ENCODE data around the gene WFIKKN1. TPM values are rescaled to one million over a fixed set of nuclear protein-coding genes. Genes with fewer than 3 reads are reported as not detected.

WFIKKN1 gene
- total and polyA plus RNA-seq, 2 of the 13 experiments (the other 11 are each of a cell fraction or from before 2014, with no cell fraction given), result 1.7 to 4.9 TPM

DNA sequence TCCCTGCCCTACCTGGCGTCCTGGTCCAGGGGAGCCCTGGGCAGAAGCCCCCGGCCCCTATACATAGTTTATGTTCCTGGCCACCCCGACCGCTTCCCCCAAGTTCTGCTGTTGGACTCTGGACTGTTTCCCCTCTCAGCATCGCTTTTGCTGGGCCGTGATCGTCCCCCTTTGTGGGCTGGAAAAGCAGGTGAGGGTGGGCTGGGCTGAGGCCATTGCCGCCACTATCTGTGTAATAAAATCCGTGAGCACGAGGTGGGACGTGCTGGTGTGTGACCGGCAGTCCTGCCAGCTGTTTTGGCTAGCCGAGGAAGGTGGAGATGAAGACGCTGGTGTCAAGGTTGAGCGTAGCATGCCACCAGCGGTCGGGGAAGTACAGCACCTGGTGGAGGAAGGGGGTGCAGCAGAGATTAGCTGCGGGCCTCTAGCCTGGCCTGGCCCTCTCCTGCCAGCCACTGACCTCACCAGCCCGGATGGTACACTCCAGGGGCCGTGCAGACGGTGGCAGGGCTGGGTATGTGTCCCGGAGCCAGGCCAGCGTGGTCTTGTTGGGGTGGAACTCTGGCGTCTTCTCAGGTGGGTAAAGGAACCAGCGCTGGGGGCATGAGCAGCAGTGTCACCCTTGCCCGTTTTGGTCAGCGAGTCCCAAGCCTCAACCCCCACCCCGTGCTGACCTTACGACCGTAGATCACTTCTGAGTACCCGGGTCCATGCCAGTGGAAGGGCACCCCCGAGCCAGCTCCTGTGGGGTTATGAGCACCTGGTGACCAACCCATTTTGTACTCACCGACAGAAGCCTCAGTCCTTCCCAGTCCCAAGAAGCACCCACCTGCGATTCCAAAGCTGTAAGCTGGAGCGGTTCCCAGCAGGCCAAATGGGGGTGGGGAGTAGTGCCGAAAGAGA, 52.0 kb downstream of the WFIKKN1 start (continued):
- TF ChIP-seq, protein P1, sequence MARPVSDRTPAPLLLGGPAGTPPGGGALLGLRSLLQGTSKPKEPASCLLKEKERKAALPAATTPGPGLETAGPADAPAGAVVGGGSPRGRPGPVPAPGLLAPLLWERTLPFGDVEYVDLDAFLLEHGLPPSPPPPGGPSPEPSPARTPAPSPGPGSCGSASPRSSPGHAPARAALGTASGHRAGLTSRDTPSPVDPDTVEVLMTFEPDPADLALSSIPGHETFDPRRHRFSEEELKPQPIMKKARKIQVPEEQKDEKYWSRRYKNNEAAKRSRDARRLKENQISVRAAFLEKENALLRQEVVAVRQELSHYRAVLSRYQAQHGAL (CRISPR knock-in tag; IDR thresholded peaks at IDR 0.05; ENCODE audit: not compliant biosample characterization), result no peak

DNA sequence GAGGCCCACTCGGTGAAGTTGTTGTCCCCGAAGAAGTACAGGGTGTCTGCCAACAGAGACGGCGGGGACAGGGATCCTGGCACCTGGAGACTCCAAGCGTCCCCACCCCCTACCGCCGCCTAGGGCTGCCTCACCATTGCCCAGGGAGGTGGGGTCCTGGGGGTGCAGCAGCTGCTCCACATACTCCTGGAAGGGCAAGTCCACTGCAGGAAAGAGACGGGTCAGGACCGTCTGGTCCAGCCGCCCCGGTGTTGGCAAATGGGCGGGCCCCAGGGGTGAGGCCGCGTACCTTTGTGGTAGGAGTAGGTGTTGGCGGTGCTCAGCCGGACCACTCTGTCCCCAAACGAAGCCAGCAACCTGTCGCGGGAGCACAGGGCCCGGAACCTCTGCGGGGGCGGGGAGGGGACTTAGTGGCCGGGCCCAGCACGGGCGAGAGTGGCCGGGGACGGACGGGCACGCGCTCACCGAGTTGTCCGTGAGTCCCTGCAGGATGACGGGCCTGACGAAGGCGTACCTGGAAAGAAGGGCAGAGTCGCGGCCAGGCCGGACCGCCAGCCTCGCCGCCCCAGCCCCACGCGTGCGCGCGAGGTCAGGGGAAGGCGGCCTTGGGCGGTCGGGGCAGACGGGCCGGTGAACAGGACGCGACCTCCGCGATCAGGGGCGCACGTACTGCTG, 52.7 kb downstream of the WFIKKN1 start:
- intact Hi-C loops (cut with micrococcal nuclease; ENCODE audit: unreplicated experiment) (no loop called here), in situ Hi-C loops (cut with HindIII; ENCODE audit: extremely low pct_ligation_motif_present, low pct_unique_long_range_greater_than_20kb) (no loop called here)
- Histone ChIP-seq H3K36me3 (replicated peaks in 1 of 2; ENCODE audit: control insufficient read depth in 1 of 2, insufficient read depth in 2 of 2, low read length in 2 of 2) (peaks cover 11 to 20% of the 10 kb centered on the region in 2 experiments; a peak in 4 of 5 replicates), H4K20me1 (ENCODE audit: insufficient read depth, low read length) (0 out of 2 replicates have a peak, but pooled peaks cover 3% of the 10 kb centered on the region), H2AFZ (ENCODE audit: low read length) (no peak overlapping the region), H3K4me3 (replicated peaks in 1 of 3; ENCODE audit: insufficient read depth in 1 of 3, low read depth in 2 of 3, low read length in 3 of 3) (no peak overlapping the region), H3K79me2 (ENCODE audit: insufficient read depth, low read length) (peaks cover 16% of the 10 kb centered on the region), H3K9ac (ENCODE audit: insufficient read depth, low read depth, low read length) (no peak overlapping the region), H3K4me1 (ENCODE audit: insufficient read depth, low read length) (peaks cover 23% of the 10 kb centered on the region), H3K27ac (ENCODE audit: extremely low read length, insufficient read depth, low read length) (no peak overlapping the region), H3K9me3 (ENCODE audit: low read length) (no peaks in the 10 kb centered on the region), H3K4me2 (ENCODE audit: low read depth, low read length) (no peak overlapping the region), H3K27me3 (ENCODE audit: control insufficient read depth in 1 of 2, insufficient read depth in 2 of 2, low read length in 2 of 2) (no peaks in the 10 kb centered on the region; a peak in 1 of 5 replicates)
- BruUV-seq (replicated peaks), result no TSS peak
- FAIRE-seq (no peak), DNase-seq (ENCODE audit: low spot score) (no peak), ATAC-seq (no peak)
- ChIA-PET CTCF (ENCODE audit: low intra/inter-chr PET ratio, low total read pairs) (no interaction called here), POLR2A (no interaction called here)
- 96% methylated on average over 56 of the region's 57 CpGs for WGBS (ENCODE audit: low lambda C conversion rate)
- no peak for TF ChIP-seq GPN1 (CRISPR knock-in tag; IDR thresholded peaks at IDR 0.05; ENCODE audit: borderline replicate concordance)
- TF ChIP-seq ATM (IDR thresholded peaks at IDR 0.05; ENCODE audit: borderline replicate concordance), result no peak
- no peak for TF ChIP-seq KDM3A (CRISPR knock-in tag; IDR thresholded peaks at IDR 0.05; ENCODE audit: low read depth)
- TF ChIP-seq AGO2 (optimal IDR thresholded peaks at IDR 0.05; ENCODE audit: low read depth, low read length), result peak; percentile 82
- TF ChIP-seq AGO1 (IDR thresholded peaks at IDR 0.05; ENCODE audit: low read depth, low read length, poor library complexity, severe bottlenecking), result peak; percentile 15
- TF ChIP-seq, protein P2, sequence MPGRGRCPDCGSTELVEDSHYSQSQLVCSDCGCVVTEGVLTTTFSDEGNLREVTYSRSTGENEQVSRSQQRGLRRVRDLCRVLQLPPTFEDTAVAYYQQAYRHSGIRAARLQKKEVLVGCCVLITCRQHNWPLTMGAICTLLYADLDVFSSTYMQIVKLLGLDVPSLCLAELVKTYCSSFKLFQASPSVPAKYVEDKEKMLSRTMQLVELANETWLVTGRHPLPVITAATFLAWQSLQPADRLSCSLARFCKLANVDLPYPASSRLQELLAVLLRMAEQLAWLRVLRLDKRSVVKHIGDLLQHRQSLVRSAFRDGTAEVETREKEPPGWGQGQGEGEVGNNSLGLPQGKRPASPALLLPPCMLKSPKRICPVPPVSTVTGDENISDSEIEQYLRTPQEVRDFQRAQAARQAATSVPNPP (CRISPR knock-in tag; IDR thresholded peaks at IDR 0.05), result no peak
- no peak for TF ChIP-seq MYNN (CRISPR knock-in tag; IDR thresholded peaks at IDR 0.05; ENCODE audit: low read depth)
- no peak for TF ChIP-seq REPIN1 (CRISPR knock-in tag; IDR thresholded peaks at IDR 0.05; ENCODE audit: borderline replicate concordance, low read depth)
- peak; percentile 68 for TF ChIP-seq RBFOX2 (IDR thresholded peaks at IDR 0.05; ENCODE audit: low read depth, low read length)
- no peak for TF ChIP-seq TBX2 (CRISPR knock-in tag; IDR thresholded peaks at IDR 0.05; ENCODE audit: borderline replicate concordance)
- TF ChIP-seq, protein P3, sequence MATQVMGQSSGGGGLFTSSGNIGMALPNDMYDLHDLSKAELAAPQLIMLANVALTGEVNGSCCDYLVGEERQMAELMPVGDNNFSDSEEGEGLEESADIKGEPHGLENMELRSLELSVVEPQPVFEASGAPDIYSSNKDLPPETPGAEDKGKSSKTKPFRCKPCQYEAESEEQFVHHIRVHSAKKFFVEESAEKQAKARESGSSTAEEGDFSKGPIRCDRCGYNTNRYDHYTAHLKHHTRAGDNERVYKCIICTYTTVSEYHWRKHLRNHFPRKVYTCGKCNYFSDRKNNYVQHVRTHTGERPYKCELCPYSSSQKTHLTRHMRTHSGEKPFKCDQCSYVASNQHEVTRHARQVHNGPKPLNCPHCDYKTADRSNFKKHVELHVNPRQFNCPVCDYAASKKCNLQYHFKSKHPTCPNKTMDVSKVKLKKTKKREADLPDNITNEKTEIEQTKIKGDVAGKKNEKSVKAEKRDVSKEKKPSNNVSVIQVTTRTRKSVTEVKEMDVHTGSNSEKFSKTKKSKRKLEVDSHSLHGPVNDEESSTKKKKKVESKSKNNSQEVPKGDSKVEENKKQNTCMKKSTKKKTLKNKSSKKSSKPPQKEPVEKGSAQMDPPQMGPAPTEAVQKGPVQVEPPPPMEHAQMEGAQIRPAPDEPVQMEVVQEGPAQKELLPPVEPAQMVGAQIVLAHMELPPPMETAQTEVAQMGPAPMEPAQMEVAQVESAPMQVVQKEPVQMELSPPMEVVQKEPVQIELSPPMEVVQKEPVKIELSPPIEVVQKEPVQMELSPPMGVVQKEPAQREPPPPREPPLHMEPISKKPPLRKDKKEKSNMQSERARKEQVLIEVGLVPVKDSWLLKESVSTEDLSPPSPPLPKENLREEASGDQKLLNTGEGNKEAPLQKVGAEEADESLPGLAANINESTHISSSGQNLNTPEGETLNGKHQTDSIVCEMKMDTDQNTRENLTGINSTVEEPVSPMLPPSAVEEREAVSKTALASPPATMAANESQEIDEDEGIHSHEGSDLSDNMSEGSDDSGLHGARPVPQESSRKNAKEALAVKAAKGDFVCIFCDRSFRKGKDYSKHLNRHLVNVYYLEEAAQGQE (IDR thresholded peaks at IDR 0.05; ENCODE audit: borderline replicate concordance in 1 of 2, low read depth in 1 of 2, low read length in 2 of 2), result no peak
- no peak for TF ChIP-seq MIER3 (CRISPR knock-in tag; IDR thresholded peaks at IDR 0.05; ENCODE audit: borderline replicate concordance)
